NB4 (cell line): ENCODE data around the gene CSAG1.

Experiments
- POLR2A ChIP-seq: IDR thresholded peaks from 2 replicates; pipeline ENCODE4 v1.6.1; 2011; ENCODE audit warnings: mild to moderate bottlenecking; ENCODE audit not compliant: insufficient read length; ENCODE audit errors: extremely low read depth
- TF ChIP-seq, protein P1 (sequence below): IDR thresholded peaks from one replicate; pipeline ENCODE4 v1.5.1; 2012; ENCODE audit warnings: low read depth, low read length
- TF ChIP-seq, protein P2 (sequence below): IDR thresholded peaks from 2 replicates; pipeline ENCODE4 v1.6.1; 2011; ENCODE audit warnings: low read depth, low read length

DNA sequence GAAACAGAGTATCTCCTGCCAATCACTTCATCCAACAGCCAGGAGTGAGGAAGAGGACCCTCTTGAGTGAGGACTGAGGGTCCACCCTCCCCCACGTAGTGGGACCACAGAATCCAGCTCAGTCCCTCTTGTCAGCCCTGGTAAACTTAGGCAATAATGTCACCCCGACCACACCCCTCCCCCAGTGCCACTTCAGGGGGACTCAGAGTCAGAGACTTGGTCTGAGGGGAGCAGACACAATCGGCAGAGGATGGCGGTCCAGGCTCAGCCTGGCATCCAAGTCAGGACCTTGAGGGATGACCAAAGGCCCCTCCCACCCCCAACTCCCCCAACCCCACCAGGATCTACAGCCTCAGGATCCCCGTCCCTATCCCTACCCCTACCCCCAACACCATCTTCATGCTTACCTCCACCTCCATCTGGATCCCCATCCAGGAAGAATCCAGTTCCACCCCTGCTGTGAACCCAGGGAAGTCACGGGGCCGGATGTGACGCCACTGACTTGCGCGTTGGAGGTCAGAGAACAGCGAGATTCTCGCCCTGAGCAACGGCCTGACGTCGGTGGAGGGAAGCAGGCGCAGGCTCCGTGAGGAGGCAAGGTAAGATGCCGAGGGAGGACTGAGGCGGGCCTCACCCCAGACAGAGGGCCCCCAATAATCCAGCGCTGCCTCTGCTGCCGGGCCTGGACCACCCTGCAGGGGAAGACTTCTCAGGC is at the start of gene CSAG1, which contains the start of gene MAGEA12:
- TF ChIP-seq, protein P1, sequence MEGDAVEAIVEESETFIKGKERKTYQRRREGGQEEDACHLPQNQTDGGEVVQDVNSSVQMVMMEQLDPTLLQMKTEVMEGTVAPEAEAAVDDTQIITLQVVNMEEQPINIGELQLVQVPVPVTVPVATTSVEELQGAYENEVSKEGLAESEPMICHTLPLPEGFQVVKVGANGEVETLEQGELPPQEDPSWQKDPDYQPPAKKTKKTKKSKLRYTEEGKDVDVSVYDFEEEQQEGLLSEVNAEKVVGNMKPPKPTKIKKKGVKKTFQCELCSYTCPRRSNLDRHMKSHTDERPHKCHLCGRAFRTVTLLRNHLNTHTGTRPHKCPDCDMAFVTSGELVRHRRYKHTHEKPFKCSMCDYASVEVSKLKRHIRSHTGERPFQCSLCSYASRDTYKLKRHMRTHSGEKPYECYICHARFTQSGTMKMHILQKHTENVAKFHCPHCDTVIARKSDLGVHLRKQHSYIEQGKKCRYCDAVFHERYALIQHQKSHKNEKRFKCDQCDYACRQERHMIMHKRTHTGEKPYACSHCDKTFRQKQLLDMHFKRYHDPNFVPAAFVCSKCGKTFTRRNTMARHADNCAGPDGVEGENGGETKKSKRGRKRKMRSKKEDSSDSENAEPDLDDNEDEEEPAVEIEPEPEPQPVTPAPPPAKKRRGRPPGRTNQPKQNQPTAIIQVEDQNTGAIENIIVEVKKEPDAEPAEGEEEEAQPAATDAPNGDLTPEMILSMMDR = no peak
- TF ChIP-seq POLR2A = no peak
- TF ChIP-seq, protein P2, sequence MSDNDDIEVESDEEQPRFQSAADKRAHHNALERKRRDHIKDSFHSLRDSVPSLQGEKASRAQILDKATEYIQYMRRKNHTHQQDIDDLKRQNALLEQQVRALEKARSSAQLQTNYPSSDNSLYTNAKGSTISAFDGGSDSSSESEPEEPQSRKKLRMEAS = no peak
